Astrocyte of the hippocampus (primary cell): ENCODE data around the gene SH3RF1.

Source experiments
- DNase-seq: peaks from one replicate; pipeline ENCODE4 v3.0.0; 2011; ENCODE audit warnings: low read depth, low spot score

Gene SH3RF1

DNA sequence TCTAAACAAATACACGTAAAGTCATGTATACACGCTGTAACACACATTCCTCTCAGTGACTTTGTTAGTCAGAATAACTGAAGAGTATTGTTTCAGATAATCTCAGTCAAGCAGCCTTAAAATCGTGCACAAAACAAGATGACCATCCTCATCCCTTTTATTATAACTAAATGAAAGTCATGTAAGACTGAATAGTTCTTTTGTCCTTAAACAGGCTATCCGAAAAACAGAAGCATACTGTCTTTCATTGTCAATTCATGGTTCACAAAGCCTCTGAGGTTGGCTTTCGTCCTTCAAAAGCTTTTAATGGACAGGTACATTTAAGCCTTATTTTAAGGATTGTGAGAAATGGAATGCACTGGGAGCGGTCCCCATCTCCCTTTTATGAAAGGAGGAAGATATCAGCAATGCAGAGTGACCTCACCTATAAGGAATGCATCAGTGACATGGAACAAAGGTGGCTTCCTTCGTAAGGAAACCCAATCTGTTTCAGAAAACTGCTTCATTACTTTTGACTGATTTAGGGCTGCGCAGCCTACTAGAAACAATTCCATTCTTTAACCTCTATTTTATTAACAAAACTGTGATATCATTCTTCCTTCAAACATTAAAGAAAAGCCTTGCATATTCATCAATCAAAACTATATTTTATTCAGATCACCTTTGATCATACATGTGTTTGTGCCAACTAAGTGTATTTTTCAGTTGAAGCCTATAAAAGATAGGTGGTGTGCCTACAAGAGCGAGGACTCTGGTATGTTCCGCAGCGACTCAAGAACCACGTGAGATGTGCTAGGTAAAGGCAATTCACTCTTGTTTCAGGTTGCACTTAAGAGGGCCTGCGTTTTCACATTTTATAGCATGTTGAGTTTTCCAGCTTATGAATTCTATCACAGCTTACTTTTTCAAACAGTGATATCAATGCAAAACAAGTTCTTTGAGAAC, 19.2 kb downstream of the SH3RF1 start:
- peak; percentile 76 for DNase-seq

DNA sequence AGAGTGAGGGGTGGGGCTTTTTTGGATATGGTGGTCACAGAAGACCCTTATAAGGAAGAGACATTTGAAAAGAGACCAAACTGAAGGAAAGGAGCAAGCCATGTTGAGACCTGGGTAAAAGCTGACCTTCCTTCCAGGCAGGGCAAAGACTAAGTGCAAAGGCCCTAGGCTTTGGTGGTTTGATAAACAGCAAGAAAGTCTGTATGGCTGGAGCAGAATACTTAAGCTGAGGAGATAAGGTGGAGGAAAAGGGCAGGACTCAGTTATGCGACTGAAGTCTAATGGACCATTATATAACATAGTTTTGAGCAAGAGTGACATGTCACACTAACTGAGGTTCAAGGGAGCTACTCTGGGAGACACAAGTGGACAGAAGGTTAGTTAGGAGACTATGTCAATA, 20.0 kb downstream of the SH3RF1 start:
- DNase-seq, result no peak

DNA sequence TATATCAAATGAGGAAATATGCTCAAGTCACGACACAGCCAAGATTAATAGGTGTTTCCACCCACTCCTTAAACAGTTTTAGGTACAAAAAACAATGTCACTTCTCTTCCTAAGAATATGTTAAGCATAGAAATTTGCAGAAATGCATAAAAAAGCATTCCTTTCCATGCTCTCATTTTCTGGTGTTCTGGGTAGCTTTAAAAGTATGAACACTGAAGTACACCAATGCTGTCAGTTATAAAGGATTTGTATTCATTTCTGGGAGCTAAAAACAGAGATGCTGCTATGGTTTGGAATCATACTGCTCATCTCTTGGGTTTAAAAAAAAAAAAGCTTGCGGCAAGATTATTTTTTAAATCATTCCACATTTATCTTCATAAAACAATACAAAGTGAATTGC, 20.8 kb downstream of the SH3RF1 start:
- DNase-seq, result no peak

DNA sequence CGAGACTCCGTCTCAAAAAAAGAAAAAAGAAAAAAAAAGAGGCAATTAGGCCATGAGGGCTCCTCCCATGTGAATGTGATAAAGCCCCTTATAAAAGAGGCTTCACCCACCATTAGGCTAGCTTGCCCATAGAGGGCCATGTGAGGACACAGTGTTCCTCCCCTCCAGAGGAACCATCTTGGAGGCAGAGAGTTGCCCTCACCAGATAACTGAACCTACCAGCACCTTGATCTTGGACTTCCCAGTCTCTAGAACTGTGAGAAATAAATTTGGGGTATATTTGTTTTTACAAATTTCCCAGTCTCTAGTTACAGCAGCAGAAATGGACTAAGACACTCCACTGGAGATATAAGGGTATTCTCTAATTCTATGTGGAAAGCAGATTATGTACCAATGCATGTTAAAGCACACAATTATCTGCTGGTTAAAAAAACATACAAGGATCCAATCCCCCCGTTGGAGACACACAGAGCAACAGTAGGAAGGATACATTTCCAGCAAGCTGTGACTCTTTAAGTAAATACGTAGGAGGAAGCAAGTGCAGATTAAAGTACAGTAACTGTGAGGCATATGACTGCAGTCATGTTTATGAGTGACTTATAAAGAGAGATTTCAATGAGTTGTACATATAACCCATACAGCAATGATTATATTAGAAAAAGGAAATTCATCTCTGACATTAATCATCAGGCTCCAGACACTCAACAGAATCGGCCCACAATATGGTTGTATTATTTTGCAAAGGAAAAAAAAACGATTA, 21.4 kb downstream of the SH3RF1 start:
- DNase-seq, result no peak

DNA sequence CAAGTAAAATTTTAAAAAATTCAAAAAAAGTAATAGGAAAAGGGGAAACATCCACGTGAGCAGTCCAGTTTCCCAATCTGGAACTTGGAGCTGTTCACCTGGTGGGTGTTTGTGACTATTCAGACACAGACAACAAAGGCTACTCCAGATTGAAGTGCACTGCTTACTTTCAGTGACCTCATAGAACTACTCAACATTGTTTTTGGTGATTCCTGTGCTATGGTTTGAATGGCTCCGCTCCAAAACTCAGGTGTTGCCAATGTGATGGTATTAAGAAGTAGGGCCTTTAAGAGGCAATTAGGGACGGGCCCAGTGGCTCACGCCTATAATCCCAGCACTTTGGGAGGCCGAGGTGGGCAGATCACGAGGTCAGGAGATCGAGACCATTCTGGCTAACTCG, 22.1 kb downstream of the SH3RF1 start:
- DNase-seq, result no peak

DNA sequence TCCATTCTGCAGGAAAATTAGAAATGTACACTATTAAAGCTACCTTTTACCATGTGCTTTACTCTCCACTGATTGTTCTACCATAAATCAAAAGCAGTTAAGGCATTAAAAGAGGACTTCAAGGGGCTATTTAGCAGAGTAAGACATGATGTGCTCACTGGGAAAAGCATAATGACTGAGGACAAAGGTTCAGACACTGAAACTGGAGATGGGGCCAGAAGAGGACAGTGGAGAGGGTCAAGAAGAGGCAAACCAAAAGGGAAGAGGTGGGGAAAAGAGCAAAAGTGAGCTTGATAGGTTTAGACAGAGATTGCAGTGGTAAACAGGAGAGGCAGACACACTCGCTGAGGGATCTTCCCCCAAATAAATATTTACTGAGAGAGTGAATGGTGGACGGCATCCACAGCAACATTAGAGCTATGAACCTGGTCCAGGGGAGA, 23.8 kb downstream of the SH3RF1 start:
- no peak for DNase-seq

DNA sequence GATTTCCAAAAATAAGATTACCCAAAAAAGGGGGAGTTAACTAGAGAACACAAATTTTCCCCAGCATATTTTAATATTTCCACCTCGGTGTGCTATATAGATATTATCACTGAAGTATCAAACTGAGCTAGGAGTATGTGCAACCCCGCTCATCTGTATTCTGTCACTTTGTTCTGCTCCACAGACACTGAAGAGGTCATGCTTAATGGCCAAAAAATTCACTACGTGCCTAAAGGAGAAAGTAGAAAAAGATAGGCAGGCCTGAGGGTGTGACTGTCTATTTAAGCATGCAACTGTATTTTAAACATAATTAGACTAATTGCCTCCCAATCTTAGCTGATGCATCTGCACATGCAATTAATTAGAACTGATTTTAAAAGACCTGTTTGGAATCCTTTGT, 24.5 kb downstream of the SH3RF1 start:
- no peak for DNase-seq

DNA sequence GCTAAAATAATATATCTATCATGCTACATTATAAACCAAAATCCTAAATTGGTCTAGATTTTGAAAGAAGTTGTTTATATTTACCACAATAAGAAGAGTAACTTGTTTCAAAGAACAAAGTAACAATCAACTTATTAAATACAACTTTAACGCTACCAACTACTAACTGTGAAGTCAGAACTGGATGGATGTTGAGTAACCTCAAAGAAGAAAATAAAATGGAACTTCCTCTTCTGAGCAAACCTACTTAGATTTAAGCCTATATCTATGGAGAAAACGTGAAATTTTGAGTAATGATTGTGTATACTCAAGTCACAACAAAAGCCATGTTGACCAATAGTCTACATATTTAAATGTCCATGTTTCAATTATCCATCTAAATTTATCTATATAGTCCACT, 25.7 kb downstream of the SH3RF1 start:
- DNase-seq, result no peak

DNA sequence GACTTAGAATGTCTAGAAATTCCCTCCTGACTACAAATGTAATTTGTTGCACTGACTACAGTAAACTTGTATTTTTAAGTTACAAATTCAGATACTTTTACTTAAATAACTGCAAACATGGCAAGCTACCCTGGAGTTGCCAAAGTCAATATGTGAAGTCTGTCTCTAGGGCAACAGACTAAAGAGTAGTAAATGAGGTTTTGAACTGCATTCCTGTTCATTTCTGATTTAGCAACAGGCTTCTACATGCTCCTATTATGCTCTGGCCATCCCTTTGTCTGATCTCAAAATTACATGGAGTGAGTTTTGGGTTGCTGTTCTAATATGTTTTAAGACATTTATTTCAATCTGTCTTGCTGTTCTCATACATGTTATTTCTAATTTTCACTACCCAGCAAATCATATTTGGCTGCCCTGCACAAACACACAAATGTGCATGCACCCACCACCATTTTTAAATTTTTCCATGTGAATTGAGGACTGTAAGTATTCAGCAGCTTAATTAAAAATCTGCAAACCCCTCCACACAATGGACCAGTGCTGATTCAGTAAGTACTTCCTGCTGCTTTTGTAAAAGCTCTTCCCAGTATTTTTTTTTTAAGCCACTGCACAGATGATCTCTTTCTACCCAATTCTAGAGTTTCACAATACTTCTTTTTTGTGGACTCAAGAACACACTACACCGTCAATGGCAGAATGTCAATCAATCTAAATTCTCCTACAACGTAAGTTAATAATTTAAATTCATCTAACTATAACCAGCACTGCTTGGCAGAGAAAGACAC, 26.7 kb downstream of the SH3RF1 start:
- peak; percentile 85 for DNase-seq

DNA sequence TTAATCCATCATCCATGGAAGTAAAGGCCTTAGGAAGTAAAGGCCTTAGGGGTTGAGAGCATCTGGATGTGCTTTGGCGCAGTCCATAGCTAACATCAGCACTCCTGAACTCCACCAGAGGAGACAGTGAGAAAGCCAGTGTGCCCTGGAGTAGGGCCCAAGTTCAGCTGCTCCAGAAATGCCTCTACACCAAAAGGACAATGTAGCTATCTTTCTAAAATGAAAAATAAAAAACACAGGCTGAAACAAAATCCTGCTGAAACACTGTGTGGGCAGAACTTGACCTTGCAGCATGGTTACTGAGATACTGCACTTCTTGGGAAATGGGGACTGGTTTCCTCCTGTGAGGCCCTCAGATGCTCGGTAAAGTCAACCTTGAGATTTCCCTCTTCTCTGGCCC, 29.3 kb downstream of the SH3RF1 start:
- DNase-seq, result no peak

DNA sequence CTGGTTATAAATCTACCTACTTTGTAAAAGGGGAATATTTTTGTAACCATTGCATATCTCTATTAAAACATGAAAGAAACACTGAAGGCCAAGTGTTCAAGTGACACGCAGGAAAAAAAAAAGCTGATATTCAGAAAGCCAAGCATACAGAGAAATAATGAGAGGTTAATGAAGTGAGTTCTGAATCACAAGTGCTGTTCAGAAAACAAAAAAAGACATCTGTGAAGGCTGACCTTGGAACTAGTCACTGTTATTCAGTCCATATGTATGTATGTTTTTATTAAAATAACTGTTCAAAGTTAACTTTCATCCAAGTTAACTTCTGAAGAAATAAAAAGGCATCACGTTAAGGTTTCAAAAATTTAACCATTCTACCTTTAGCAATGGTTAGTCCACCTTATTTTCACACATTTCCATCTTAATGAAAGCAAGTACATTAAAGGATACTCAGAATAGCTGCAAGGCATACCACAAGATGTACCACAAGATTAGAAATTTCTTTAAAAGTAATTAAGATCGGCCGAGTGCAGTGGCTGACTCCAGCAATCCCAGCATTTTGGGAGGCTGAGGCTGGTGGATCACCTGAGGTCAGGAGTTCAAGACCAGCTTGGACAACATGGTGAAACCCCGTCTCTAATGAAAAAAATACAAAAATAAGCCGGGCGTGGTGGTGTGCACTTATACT, 31.4 kb downstream of the SH3RF1 start:
- DNase-seq, result no peak

DNA sequence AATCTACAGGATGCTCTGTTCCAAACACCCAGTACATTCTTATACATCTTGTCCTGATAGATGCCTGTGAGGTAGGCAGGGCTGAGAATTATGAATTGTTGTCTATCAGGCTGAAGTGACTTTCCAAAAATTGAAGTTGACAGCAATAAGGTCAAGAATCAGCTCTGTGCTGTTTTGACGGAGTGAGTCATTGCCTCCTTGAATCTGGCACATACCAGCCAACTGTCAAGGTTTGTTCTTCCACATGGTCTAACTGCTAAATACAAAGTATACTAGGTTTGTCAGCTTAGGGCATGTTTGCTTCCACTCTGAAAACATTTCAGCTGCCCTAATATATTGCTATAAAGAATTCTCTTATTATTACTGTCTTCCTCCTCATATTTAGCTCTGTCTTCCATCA, 32.3 kb downstream of the SH3RF1 start:
- peak; percentile 73 for DNase-seq

DNA sequence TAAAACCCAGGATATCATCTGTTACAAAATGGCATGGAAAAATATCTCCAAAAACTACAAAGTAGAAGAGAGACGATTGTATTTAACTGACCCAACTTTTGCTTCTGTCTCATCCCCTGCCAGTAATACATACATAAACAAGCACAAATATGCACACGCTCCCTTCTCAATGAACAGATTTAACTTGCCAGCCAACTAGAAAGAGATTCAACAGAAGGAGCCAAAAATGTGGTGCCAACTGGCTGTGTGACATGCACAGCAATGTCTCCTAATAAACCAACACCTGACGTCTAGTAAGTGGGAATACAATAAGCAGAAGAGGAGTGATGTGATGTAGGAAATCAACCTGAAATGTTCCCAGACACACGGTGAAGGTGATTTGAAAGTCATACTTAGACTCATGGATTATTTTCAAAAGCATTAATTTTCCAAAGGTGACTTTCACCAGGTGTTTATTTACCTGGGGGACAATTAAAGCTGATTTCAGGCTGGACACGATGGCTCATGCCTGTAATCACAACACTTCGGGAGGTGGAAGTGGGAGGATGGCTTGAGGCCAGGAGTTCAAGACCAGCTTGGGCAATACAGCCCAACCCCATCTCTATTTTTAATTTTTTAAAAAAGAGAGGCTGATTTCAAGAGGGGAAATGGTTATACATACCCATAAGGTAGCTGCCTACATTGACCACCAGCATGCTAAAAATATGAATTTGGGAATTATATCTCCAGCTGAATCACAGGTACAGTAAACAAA, 33.7 kb downstream of the SH3RF1 start:
- peak; percentile 50 for DNase-seq

DNA sequence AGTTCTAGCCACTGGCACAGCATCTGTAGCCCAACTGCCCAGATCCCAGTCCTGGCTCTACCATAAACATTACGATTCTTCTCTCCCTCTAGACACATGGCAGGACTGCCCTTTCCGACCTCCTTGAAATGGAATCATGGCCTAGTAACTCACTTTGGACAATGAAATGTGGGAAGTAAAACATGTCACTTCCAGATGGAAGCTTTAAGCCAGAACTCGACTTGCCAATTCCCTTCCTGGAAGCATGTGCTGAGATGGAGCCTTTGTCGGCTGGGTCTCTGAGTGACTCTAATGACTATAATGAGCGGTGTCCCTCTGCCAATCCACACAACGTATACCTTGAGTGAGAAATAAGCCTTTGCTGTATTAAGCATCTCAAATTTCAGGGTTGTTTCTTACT, 34.7 kb downstream of the SH3RF1 start:
- DNase-seq, result no peak

DNA sequence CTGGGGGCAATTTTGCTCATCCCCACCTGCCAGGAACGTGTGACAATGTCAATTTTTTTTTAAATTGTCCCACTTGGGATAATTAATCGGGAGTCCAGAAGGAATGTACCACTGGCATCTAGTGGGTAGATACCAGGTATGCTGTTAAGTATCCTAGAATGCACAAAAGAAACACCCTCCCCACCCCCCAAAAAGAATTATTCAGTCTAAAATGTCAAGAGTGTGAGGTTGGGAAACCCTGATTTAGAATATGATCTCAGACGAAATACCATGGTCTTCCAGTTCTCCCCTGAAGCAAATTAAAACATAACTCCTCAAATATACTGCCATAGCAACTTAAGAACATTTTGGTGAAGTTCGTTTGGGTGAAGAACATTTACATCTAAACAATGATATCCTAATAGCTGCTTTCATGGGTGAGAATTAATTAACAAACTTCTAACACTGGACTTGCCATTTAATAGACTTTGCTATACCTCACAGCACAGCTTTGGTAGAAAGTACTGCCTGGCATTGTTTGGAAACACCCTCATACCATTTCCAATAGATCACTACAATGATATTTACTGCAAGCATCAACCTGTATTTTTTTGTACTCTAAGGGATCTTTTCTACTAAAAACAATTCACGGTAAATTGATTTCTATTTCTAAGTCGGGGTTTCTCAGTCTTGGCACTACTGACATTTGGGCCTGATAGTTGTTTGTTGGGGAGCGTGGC, 36.5 kb downstream of the SH3RF1 start:
- DNase-seq, result peak; percentile 66

DNA sequence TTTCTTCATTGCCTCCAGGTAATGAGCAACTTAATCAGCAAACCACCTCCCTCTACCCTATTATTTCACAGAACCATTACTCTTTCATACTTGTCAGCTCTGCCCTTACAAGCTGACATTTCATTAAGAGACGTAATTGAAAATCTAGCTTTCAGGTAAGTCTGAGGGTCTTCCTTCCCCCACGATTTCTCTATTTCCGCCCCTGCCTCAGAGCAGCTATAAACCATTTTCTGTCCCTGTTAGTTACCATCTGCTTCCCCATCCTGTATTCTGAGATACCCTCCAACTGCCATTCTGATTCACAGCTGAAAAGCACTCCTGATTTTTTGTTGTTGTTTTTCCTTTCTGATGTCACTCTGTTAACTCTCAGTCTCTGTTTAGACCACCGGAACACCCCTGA, 37.1 kb downstream of the SH3RF1 start:
- no peak for DNase-seq

DNA sequence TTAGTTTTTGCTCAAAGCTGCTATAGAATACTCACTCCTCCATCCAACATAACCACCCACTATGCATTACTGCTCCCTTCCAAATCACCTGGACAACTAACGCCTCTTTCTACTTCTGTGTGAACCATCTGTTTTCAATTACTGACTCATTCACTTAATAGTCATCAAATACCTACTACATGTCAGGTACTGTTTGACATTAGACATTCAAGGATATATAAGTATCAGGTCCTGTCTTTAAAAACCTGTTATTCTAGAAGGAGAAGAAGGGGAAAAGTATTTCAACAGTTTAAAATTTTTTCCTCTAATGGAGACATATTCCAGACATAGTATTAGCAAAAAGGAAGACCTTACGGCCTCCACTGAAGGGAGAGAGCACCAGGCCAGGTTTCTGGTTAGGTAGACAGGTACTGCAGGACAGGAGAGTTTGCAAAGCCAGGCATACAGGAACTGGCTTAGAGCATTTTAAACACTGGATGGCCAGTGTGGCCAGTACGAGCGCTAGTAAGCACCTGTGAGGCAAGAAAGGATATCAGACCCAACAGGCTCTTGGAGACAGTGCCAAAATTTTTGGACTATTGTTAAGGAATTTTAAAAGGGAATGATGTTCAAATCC, 39.0 kb downstream of the SH3RF1 start:
- no peak for DNase-seq

DNA sequence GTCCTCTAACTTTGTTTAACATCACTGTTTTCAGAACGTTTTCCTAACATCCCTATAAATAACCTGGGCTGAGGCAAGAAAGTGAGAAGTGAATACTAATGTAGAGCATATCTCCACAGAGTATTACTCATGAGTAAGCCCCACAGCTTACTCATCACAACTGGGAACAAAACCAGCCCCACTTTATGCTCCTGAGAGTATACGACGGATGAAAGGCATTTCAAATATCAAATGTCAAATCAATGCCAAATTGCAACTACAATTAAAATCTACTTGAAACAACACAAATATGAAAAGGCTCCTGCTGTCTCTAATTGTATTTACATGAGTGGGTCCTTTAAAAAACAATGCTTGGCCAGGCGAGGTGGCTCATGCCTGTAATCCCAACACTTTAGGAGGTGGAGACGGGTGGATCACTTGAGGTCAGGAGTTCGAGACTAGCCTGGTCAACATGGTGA, 41.2 kb downstream of the SH3RF1 start:
- DNase-seq, result peak; percentile 93

DNA sequence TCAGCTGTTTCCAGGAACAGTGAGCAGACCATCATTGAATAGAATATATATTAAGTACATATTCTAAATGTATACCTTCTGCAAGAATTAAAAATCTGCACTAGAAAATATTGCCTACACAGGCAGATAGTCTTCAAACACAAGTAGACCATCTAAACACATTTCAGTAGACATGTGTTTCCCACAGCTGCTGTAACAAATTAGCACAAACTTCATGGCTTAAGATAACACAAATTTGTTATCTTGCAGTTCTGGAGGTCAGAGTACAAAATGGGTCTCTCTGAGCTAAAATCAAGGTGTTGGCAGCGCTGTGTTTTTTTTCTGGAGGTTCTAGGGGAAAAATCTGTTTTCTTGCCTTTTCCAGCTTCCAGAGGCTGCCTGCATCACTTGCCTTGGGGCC, 42.7 kb downstream of the SH3RF1 start:
- no peak for DNase-seq

DNA sequence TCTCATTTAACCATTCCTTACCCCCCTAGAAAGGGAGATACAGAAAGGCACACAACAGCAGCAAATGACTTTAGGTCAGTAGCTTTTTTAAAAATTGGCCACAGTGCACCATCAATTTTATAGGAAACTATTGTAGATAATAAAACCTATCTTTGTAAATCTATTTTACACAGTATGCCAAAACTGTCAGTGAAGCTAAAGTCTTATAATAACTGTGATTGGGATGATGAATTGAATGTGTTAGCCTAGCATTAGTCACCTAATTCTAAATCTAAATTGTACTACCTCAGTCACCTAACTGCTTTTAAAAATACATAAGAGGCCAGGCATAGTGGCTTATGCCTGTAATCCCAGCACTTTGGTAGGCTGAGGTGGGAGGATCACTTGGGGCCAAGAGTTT, 44.2 kb downstream of the SH3RF1 start:
- DNase-seq, result no peak
